AG09319 (cell line): Measurements from ENCODE around the gene RPS6KL1.

Experiments used
- DNase-seq: peaks from one replicate; pipeline ENCODE4 v3.0.0-alpha.2; 2010; ENCODE audit warnings: low read depth; ENCODE audit errors: extremely low read depth
- CTCF ChIP-seq: IDR thresholded peaks from 2 replicates; pipeline ENCODE4 v1.5.1; 2011; ENCODE audit warnings: low read depth, mild to moderate bottlenecking, inconsistent platforms, low read length, moderate library complexity

Gene RPS6KL1

GRCh38 chr14:74921987-74922751, 891 bp downstream of the RPS6KL1 start:
- no peak for DNase-seq
- no peak for TF ChIP-seq CTCF

- DNase-seq, result no peak
- no peak for TF ChIP-seq CTCF
Measured at GRCh38 chr14:74921053-74921620, 1.9 kb downstream of the RPS6KL1 start.

- DNase-seq, result no peak
- TF ChIP-seq CTCF, result no peak
Measured at GRCh38 chr14:74920281-74920680, 2.8 kb downstream of the RPS6KL1 start.

- no peak for TF ChIP-seq CTCF
- DNase-seq, result no peak
Measured at GRCh38 chr14:74919421-74920165, 3.5 kb downstream of the RPS6KL1 start.

- no peak for TF ChIP-seq CTCF
- no peak for DNase-seq
Measured at GRCh38 chr14:74918380-74918779, 4.7 kb downstream of the RPS6KL1 start.

GRCh38 chr14:74917646-74918081, 5.4 kb downstream of the RPS6KL1 start:
- TF ChIP-seq CTCF, result no peak
- no peak for DNase-seq

GRCh38 chr14:74917178-74917543, 5.9 kb downstream of the RPS6KL1 start:
- TF ChIP-seq CTCF, result no peak
- no peak for DNase-seq
